DMS114 treated with DMSO at 0.1 percent for 48 hours (cell line): ENCODE measurements around the gene DENND5B.
"Not testable (repeated sequence)": the region's sequence is repeated elsewhere in the genome, so short reads cannot be mapped to it uniquely, and the experiment has no call there.

Experiments used
- DNase-seq: peaks from one replicate; lab custom pipeline; 2025; ENCODE audit not compliant: unreplicated experiment; lab: John Stamatoyannopoulos, UW

The DENND5B gene

DNA sequence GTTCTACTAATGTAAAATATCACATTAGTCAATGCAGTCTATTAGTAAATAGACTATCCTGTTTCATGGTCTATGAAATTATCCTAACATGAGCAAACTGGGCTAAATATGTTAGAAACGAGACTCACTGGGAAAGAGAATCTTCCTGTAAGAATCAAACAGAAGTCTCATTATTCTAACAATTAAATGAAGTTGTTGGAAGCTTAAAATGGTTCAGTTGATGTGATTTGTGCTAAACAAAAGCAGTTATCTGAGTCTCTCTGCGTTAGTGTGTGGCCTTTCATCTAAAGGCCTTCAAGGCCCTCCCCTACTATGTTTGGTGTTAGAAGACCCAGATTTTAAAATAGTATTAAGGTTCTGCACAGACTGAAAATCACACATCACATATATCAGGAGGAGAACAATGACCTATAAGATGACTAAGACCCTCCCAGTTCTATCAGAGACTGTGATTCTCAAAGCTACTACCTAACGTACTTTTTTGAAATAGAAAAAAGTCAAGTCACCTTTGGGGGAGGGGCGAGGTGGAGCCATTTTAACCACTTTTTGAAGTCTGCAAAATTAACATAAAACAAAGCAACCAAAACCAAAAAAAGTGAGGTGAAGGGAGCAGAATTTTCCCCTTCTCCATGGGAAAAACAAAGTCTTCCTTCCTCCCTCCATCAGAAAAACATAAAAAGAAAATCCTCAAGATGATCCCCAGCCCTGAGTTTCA is 82.3 kb downstream of the DENND5B start:
- no peak for DNase-seq

DNA sequence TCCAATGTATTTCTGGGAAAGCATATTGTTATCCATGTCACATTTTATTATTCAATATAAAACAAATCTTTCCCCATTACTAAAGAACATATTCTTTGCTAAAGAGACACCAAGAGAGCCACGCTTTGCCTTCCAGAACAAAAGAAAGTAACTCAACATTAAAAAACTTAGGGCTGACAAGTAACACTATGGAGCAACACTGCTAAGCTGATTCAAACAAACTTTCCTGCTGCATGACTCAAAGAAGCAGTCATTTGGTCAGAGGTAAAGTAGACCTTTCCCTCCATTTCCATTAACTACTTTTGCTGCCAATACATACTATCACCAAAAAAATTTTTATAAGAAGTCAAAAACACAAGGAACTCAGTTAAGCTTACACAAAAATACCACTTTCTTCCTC is 83.0 kb downstream of the DENND5B start:
- DNase-seq = no peak

- no peak for DNase-seq
Measured at GRCh38 chr12:31506515-31507306, 84.2 kb downstream of the DENND5B start.

- no peak for DNase-seq
Measured at GRCh38 chr12:31504625-31505222, 86.2 kb downstream of the DENND5B start.

DNA sequence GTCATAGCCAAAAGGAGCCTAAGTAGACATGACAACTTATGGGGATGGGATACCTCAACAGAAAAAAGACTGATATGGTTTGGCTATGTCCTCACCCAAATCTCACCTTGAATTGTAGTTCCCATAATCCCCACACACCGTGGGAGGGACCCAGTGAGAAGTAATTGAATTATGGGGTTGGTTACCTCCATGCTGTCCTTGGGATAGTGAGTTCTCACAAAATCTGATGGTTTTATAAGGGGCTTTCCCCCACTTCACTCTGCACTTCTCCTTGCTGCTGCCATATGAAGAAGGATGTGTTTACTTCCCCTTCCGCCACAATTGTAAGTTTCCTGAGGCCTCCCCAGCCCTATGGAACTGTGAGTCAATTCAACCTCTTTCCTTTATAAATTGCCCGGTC is 89.9 kb downstream of the DENND5B start:
- not testable (repeated sequence) for DNase-seq

DNA sequence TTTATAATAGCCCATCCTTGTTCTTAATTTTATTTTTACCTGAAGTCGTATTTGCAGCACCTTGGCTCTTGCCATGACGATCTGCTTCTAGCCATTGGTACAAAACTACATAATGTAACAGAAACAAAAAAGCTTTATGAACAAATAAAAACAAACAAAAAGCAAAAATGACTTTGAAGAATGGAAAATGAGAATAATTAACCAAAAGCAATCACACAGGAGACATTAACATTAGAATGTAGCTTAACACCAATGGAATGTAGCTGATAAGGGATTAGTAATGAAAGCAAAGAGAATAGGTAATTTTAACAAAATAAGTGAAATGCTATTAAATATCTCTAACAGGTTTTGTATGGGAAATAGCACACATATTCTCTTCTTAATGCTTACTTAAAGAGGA is 91.4 kb downstream of the DENND5B start:
- DNase-seq = no peak

- DNase-seq = no peak
Measured at GRCh38 chr12:31498424-31498823, 92.5 kb downstream of the DENND5B start.

GRCh38 chr12:31496257-31496656 is 94.7 kb downstream of the DENND5B start:
- DNase-seq = no peak

GRCh38 chr12:31494455-31494854 is 96.5 kb downstream of the DENND5B start:
- DNase-seq = no peak

DNA sequence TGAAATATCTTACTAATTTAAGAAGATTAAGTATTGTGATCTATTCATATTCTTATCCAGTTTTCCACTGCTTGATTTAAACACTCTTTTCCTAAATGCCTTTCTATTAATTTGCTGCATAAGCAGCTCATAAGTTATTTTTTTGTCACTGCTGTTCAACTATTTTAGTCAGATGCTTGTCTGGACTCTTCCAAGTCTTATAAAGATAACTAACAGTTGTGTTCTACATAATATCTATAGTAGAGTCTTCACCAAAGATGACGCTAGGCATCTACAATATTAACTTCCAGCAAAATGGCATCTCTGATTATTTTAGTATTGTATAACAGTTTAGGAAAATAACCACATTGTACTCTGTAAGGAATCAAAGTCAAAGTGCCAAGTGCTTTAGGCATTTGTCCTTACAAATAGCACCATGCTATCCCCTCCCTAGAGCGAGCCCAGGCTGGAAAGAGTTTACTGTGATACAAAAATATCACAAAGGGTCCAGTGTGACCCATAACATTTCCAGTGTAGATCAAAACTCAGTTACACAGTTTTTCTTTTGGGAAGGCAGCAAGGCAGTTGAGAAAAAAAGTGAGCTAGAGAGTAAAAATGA is 98.2 kb downstream of the DENND5B start:
- DNase-seq = no peak

GRCh38 chr12:31491841-31492598 is 98.9 kb downstream of the DENND5B start:
- DNase-seq = no peak

DNA sequence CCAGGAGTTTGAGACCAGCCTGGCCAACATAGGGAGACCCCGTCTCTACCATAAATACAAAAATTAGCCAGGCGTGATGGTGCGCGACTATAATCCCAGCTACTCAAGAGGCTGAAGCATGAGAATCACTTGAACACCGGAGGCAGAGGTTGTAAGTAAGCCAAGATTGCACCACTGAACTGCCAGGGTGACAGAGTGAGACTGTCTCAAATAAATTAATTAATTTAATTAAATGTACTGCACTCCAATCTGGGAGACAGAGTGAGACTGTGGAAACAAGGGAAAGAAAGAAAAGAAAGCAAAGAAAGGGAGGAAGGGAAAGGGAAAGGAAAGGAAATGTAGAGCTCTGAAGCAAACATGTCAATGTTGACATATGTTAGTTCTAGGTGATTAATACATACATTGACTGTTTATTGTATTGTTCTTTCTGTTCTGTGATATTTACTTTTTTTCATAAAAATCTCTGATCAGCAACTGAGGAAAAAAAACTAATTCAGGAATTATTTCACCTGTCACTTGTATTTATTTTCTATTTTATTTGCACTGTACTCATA is 99.6 kb downstream of the DENND5B start:
- no peak for DNase-seq

- no peak for DNase-seq
Measured at GRCh38 chr12:31488737-31489338, 102.1 kb downstream of the DENND5B start.

- no peak for DNase-seq
Measured at GRCh38 chr12:31485571-31485970, 105.4 kb downstream of the DENND5B start.

DNA sequence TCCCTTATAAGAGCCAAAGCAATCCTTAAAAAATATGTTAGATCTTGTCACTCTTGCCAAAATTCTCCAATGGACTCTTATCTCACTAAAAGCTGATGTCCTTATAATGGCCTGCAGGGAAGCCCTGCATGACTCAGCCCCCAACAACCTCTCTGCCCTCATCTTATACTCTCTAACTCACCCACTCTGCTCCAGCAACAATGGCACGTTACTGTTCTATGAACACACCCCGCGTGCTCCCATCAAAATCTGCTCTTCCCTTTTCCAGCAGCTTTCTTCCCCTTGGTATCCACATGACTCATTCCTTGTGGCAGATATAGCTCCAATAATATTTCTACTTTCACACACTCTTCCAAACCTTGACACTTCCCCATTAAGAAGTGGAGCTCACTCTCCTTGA is 108.1 kb downstream of the DENND5B start:
- no peak for DNase-seq

DNA sequence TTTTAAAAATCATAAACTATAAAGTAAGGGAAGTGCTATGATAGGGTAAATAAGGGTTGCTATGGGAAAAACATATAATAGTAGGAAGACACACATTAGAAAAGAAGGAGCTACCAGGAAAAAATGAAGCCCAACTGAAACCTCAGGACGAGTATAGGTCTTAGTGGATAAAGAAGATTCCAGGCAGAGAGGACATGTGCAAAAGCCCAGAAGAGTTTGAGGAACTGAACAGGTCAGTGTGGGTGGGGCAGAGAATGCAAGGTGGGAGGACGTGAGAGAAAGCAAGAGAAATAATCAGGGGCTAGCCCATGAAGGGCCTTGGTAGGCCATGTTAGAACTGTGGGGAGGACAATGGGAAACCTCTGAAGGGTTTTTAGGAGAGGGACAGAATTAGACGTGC is 109.5 kb downstream of the DENND5B start:
- DNase-seq = no peak

GRCh38 chr12:31479516-31480210 is 111.3 kb downstream of the DENND5B start:
- no peak for DNase-seq

DNA sequence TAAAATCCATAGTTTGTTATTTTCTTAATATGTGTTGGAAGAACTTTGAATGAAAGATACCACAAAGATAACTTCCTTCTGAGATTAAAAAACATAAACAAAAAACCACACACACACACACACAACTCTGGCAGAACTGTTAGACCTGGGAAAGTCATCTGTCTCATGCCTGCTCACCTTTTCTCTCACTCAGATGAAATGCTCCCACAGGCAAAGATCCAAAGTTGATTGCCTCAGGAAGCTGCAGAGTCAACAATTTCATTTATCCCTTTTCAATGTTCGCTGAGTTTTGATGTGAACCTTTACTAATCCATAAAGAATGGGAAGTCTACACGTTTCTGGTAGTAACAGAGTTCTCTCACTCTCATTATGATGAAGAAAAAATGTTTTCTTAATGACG is 112.0 kb downstream of the DENND5B start:
- DNase-seq = no peak

- DNase-seq = no peak
Measured at GRCh38 chr12:31478425-31478824, 112.5 kb downstream of the DENND5B start.

GRCh38 chr12:31477687-31478086 is 113.2 kb downstream of the DENND5B start:
- no peak for DNase-seq
